ENCODE data around the gene DENND4B. TPM values are rescaled to one million over a fixed set of nuclear protein-coding genes. Genes with fewer than 3 reads are reported as not detected.

DENND4B gene
- total RNA-seq, 4 donors from 2014 or later, result 28.9 to 63.7 (median 44.8) TPM

DNA sequence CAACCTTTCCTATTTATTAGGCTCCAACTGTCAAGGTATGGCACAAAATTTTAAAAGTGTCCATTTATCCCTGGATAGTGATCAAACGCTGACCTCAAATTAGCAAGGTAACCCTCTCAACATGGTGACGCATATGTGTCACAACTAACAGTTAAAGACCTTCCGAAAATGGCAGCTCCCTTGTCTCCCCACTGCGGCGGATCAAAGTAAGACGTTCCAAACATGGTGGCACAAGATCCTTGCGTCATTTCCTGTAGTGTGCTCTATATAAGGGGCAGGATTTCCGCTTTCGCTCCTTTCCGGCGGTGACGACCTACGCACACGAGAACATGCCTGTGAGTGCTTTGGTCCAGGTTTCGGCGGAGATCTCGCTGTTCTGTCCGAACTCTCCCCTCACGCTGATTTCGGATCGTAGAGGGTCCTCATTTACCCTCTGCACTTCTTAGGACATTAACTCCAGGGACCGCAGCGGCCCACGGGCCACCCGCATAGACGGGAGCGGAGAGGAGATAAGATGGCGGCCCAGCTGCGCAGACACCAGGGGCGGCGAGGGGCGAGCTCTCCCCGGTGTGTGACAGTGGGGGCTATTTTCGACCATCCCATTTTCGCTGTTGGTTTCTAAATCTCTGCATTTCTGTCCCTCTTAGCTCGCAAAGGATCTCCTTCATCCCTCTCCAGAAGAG lies 44.1 kb upstream of the DENND4B start, which contains the start of gene RPS27:
RPS27 (plus strand) TSS at position 295 of the 683 bp plus-strand sequence; CDS start at position 330, 35 bp downstream.
- peak within 1 kb of the TSS; percentile 68 to 100 (median 97) for H3K4me3 ChIP-seq (replicated peaks in 1 of 3)
- intact Hi-C loops (cut with DNase I), result no loop called here

DNA sequence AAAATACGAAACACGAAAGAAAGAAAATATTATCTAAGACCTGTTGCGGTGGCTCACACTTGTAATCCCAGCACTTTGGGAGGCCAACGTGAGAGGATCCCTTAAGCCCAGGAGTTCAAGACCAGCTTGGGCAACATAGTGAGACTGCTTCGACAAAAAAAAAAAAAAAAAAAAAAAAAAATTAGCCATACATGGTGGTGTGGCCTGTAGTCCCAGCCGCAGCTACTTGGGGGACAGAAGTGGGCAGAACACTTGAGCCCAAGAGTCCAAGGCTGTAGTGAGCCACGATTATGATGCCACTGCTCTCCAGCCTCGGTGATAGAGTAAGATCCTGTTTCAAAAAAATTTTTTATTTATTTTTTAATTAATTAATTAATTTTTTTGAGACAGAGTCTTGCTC lies 41.1 kb upstream of the DENND4B start:
- Histone ChIP-seq H3K27ac (peak overlapping the region in 1 of 3 donors; percentile 85), H3K36me3 (peaks cover 9 to 15% of the 10 kb centered on the region in 2 donors), H3K27me3 (no peaks in the 10 kb centered on the region), H3K4me1 (peaks cover 27 to 36% of the 10 kb centered on the region in 2 donors), H3K9me3 (no peaks in the 10 kb centered on the region), H3K4me3 (replicated peaks in 1 of 3) (no peak overlapping the region)
- TF ChIP-seq, protein P1, sequence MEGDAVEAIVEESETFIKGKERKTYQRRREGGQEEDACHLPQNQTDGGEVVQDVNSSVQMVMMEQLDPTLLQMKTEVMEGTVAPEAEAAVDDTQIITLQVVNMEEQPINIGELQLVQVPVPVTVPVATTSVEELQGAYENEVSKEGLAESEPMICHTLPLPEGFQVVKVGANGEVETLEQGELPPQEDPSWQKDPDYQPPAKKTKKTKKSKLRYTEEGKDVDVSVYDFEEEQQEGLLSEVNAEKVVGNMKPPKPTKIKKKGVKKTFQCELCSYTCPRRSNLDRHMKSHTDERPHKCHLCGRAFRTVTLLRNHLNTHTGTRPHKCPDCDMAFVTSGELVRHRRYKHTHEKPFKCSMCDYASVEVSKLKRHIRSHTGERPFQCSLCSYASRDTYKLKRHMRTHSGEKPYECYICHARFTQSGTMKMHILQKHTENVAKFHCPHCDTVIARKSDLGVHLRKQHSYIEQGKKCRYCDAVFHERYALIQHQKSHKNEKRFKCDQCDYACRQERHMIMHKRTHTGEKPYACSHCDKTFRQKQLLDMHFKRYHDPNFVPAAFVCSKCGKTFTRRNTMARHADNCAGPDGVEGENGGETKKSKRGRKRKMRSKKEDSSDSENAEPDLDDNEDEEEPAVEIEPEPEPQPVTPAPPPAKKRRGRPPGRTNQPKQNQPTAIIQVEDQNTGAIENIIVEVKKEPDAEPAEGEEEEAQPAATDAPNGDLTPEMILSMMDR (IDR thresholded peaks at IDR 0.05), result no peak
- TF ChIP-seq POLR2A (IDR thresholded peaks at IDR 0.05), result no peak
- WGBS, 2 donors, result 87 to 94% methylated on average over 8 of the region's 8 CpGs
- intact Hi-C loops (cut with DNase I), result loop anchor here (5.0 to 10.0 kb wide), 2 partner anchors 190 to 313 kb away; partner anchors contain the start of genes ILF2 and NPR1
- DNase-seq, result no peak

More for the DNA sequence above, 44.1 kb upstream of the DENND4B start, which contains the start of gene RPS27:
- TF ChIP-seq POLR2A (IDR thresholded peaks at IDR 0.05), result peak; percentile 90 to 98
- TF ChIP-seq, protein P1 (IDR thresholded peaks at IDR 0.05), result no peak
- Histone ChIP-seq H3K9me3 (no peaks in the 10 kb centered on the region), H3K4me1 (peaks cover 19 to 29% of the 10 kb centered on the region in 2 donors), H3K27ac (peak within 1 kb of the TSS; percentile 81 to 92 (median 89)), H3K27me3 (no peaks in the 10 kb centered on the region), H3K36me3 (peaks cover 29 to 30% of the 10 kb centered on the region in 2 donors)
- peak; percentile 92 to 93 for DNase-seq
- 1% methylated on average over 36 of the region's 36 CpGs for WGBS, 2 donors

DNA sequence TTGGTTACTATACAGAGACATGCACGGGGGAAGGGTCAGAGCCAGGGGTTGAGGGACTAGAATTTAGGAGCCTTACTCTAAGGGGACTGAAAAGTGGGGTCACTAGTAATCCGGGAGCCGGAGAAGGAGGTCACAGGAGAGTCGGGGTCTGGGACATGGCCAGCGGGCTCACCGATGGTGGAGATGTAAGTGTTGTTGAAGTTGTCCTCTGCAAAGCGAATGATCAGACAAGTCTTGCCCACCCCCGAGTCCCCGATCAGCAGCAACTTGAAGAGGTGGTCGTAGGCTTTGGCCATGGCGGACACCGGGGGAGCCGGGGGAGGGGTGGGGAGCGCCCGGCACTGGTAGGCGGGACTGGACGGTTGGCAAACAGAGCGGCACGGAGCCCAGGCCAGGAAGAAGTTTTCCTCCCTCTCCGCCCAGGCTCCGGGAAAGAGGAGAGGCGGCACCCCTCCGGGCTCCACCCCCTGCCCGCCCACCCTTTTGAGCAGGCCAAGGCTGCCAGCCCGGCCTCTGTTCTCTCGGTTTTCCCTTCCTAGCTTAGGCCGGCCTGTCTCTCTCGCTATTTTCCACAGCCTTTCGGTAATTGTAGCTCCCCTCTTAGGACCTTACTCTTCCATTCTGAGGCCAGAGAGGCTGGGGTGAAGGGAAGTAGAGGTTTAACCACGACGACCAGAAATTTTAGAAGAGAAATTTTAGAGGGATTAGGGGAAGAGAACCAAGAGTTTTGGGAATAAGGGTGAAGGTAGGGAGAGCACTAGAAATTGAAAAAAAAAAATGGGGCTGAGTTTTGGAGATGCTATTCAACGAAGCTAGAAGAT lies 39.6 kb upstream of the DENND4B start, which contains the start of gene RAB13:
RAB13 (minus strand) TSS at position 399 of the 821 bp plus-strand sequence; CDS start at position 296, 103 bp downstream.
- Histone ChIP-seq H3K4me1 (peaks cover 12 to 24% of the 10 kb centered on the region in 2 donors), H3K27ac (peak within 1 kb of the TSS; percentile 74 to 94 (median 85)), H3K4me3 (replicated peaks in 1 of 3) (peak within 1 kb of the TSS; percentile 39 to 47 (median 45)), H3K9me3 (no peaks in the 10 kb centered on the region), H3K27me3 (no peaks in the 10 kb centered on the region), H3K36me3 (peaks cover 0 to 2% of the 10 kb centered on the region in 2 donors)
- WGBS, 2 donors, result 1 to 3% methylated on average over 32 of the region's 32 CpGs
- intact Hi-C loops (cut with DNase I), result loop anchor here (5.0 to 10.0 kb wide), 2 partner anchors 189 to 311 kb away; partner anchors contain the start of genes ILF2 and NPR1
- TF ChIP-seq, protein P1 (IDR thresholded peaks at IDR 0.05), result no peak
- peak in 1 of 2 donors; percentile 46 for TF ChIP-seq POLR2A (IDR thresholded peaks at IDR 0.05)
- peak; percentile 91 for DNase-seq

DNA sequence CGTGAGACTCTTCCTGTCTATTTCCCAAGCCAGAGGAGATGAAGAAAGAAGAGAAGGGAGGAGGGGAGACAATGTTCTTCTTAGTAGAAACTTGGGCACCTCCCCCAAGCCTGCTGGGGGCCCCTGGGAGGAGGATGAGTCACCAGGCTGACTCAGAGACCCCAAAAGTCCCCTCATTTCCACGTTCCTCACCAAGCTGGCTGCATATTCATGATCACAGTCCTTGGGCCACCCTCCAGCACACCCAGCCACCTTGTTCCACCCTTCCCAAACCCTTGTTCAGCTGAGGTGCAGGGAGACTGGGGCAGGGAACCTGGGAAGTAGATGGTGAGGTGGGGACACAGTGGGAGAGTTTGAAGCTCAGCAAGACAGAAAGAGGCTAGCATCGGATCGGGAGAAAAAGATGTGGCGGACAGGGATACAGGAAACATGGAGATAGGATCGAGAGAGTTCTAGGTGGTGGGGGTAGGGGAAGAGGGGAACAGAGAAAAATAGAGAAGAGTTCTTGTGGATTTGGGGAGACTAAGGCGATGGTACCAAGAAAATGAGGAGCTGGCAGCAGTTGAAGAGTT lies 38.9 kb upstream of the DENND4B start:
- Histone ChIP-seq H3K36me3 (no peaks in the 10 kb centered on the region), H3K4me3 (replicated peaks in 1 of 3) (peak overlapping the region; percentile 39 to 47 (median 45)), H3K4me1 (peaks cover 12 to 24% of the 10 kb centered on the region in 2 donors), H3K9me3 (no peaks in the 10 kb centered on the region), H3K27ac (peak overlapping the region; percentile 62 to 85 (median 74)), H3K27me3 (no peaks in the 10 kb centered on the region)
- DNase-seq, result peak; percentile 11 to 24
- intact Hi-C loops (cut with DNase I), result loop anchor here (5.0 to 10.0 kb wide), 2 partner anchors 188 to 311 kb away; partner anchors contain the start of genes ILF2 and NPR1
- TF ChIP-seq, protein P1 (IDR thresholded peaks at IDR 0.05), result no peak
- TF ChIP-seq POLR2A (IDR thresholded peaks at IDR 0.05), result no peak
- 14 to 17% methylated on average over 7 of the region's 7 CpGs for WGBS, 2 donors

Data from thyroid gland (tissue), 4 donors.